CD4-positive, alpha-beta T cell treated with Interleukin-6 for 4 hours (primary cell): ENCODE results near the gene PTF1A.

ENCODE experiments used
- DNase-seq: peaks from one replicate; pipeline ENCODE4 v3.0.0-alpha.2; 2020; ENCODE audit warnings: mixed read lengths

PTF1A gene, protein sequence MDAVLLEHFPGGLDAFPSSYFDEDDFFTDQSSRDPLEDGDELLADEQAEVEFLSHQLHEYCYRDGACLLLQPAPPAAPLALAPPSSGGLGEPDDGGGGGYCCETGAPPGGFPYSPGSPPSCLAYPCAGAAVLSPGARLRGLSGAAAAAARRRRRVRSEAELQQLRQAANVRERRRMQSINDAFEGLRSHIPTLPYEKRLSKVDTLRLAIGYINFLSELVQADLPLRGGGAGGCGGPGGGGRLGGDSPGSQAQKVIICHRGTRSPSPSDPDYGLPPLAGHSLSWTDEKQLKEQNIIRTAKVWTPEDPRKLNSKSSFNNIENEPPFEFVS

DNA sequence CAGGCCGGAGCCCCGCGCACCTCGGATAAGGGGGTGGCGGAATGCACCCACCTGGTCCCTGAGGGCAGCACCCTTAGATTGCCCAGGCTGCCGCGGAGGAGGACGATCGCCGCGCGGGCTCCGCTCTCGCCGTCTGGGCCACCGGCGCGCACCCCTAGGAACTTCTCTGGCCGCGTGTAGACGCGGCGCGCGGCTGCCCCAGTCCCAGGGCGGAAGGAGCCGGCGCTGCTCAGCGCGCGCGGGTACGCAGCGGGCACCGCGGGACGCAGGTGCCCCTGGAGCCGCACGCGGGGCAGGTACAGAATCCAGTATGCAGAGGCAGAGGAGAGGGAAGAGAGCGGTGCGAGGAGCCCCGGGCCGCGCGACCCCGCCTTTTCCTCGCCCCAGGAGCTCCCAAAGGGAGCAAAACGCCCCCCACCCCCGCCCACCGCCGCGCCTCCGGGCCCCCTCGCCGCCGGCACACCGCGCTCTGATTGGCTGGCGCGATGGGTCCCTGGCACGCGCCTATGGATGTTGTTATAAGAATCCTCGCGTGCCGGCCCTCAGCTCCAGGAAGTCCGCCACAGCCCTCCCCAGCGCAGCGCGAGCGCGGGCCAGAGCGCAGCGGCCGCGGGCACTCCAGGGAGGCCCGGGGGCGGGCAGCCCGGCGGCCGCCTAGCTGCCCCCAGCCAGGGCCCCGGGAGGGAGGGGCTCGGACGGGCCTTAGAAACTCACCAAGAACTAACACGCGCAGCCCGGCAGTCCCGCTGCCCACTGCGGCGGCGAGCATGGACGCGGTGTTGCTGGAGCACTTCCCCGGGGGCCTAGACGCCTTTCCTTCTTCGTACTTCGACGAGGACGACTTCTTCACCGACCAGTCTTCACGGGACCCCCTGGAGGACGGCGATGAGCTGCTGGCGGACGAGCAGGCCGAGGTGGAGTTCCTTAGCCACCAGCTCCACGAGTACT, at the start of gene PTF1A:
TSS of gene PTF1A (plus strand) at position 549 of the 948 bp plus-strand sequence. CDS start at position 768, 219 bp downstream.
- DNase-seq: no peak

DNA sequence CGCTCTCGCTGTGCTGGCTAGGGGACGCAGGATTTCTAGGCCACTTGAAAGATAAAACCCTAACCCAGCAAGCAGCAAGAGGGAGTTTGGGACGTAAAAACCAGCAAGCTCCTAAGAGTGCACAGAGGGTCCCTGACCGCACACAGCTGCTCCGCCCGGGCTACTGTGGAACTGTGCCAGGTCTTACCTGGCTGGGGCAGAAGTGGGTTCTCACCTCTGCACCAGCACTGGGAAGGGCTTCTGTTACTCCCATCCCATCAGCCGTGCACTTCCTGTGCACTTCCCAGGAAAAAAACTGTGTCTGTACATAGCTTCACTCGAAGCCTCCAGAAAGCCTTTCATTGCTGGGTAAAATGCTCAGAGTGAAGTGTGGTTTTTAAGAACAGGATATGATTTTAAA, 45.9 kb upstream of the PTF1A start:
- DNase-seq: no peak

- DNase-seq: no peak
Measured at GRCh38 chr10:23147035-23147434, 45.1 kb upstream of the PTF1A start.

- no peak for DNase-seq
Measured at GRCh38 chr10:23148214-23148613, 43.9 kb upstream of the PTF1A start.

GRCh38 chr10:23150091-23150490, 42.0 kb upstream of the PTF1A start:
- DNase-seq: no peak

DNA sequence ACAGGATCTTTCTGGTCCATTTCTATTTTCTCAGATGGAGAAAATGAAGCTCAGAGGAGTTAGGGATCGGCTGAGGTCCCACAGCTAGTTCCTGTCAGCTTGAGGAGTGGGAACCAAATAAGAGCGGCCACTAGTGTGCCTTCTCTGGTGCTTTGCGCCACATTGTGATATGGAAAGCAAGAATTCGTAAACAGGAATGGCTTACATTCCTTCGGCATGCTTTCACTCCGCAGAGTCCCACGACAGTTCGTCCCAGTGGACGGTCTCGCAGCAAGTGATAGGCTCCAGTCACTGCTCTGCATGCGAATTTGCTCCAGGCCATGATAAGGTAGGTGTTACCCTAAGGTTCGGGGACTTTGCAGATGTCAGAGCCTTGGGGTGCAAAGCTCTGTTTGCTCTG, 41.5 kb upstream of the PTF1A start:
- DNase-seq: no peak

- DNase-seq: no peak
Measured at GRCh38 chr10:23151071-23151470, 41.0 kb upstream of the PTF1A start.

- DNase-seq: no peak
Measured at GRCh38 chr10:23155169-23155568, 36.9 kb upstream of the PTF1A start.

DNA sequence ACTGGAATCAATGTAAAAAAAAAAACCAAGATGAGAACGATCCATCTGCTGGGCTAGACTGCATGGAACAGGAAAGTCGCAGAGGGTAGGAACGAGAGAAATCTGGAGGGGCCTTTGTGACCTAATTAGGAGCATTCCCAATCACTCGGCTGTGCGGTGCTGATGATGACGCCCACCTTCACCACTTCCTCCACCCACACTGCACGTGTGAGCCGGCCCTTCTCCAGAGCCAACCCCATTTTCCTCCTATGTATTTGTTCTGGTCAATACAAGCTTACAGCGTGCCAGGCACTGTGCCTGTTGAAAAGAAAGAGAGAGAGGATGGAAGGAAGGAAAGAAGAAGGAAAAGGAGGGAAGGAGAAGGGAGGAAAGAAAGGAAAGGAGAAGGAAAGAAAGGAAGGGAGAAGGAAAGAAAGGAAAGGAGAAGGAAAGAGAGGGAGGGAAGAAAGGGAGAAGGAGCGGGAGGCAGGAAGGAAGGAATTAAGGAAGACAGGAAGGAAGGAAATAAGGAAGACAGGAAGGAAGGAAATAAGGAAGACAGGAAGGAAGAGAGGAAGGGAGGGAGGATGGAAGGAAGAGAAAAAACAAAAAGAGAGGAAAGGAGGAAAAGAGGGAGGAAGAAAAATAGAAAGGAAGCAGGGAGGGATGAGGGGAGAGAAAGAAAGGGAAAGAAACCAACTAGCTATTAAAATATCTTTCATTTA, 35.5 kb upstream of the PTF1A start:
- DNase-seq: no peak

DNA sequence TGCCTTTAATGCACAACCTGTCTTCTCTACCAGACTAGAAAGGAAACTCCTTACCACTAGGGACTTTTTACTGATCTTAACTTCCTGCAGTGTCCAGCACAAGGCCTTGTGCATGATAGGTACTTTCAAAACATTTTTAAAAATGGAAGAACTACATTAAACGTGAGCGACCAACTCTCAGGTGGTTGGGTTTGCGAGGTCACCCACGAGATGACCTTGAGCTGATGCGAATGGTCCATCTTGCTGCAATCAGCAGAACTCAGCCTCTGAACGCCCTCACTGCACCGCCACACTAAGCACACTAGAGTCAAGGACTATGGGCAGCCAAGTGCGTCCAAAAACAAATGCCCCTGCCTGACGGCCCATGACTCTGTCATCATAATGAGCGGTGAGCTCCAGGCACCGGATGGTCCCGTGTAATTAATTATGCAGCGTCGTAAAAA, 34.9 kb upstream of the PTF1A start:
- DNase-seq: no peak

DNA sequence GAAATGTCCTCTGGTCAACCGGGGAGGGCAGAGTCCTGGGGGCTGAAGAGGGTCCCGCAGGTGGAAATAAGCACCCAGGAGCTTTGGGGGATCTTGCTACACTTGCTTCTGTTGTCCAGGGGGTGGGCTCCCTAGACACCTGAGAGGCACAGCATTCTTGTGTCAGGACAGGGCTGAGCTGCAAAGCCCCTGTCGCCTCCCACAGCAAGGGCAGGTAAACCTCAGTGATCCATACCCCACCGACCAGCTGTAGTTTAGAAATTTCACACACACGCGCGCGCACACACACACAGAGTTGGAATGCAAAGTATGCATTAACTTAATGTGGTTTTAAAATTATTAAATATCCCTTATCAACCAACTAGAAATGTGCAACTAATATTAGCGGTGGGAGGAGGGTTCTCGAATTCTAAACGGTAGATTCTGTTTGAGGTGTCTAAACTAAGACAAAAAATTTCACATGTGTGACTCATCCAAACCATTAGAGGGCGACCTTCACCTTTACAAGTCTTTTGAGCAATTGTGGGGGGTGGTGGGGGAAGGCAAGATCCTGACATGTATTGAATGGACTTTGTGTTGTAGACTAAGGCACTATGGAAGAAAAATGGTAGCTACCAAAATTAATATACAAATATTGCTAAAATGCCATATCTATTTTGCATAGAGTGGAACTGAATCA, 34.3 kb upstream of the PTF1A start:
- no peak for DNase-seq

DNA sequence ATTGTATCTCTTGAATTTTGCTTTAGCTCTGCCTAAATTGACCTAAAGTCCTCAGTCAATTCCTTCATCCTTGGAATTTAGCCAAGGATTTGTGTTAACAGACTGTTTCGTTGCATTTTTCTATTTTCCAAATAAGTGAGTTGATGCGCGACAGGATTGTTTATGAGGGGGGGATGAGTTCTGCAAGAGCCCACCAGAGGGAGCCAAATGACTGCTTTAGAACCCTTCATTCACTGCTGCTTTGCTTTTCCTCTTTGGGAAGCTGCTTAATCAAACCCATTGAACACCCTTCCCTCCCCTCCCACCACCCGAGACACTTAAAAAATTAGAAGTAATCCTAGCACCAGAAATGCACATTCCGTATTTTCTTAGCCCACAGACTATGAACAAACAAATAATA, 33.7 kb upstream of the PTF1A start:
- DNase-seq: peak; percentile 45

DNA sequence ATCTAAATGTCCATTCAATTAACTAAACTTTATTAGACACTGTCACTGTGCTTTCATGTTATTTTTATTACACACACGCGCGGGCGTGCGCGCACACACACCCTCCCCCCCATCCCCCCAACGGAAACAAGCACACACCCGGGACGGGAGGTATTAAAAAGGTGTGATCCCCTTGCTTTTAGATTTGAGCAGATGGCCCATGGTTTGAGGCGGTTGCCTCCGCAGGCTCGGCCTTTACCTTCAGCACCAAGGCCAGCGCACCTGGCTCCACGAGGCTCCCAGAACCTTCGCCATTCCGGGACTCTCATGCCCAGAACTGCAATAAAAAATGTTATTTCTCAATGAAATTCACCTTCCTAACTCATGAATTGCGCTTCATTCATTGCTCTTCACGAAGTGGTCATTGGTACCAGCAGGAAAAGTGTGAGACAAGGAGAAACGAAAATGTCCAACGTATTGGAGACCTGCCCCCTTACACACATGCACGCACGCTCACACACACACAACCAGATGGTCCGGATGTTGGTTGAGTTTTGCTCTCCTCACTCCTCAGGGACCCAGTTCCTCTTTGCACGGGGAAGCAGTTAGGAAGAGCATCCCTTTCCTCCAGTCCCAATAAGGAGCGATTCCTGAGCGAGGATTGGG, 20.8 kb upstream of the PTF1A start:
- DNase-seq: no peak

DNA sequence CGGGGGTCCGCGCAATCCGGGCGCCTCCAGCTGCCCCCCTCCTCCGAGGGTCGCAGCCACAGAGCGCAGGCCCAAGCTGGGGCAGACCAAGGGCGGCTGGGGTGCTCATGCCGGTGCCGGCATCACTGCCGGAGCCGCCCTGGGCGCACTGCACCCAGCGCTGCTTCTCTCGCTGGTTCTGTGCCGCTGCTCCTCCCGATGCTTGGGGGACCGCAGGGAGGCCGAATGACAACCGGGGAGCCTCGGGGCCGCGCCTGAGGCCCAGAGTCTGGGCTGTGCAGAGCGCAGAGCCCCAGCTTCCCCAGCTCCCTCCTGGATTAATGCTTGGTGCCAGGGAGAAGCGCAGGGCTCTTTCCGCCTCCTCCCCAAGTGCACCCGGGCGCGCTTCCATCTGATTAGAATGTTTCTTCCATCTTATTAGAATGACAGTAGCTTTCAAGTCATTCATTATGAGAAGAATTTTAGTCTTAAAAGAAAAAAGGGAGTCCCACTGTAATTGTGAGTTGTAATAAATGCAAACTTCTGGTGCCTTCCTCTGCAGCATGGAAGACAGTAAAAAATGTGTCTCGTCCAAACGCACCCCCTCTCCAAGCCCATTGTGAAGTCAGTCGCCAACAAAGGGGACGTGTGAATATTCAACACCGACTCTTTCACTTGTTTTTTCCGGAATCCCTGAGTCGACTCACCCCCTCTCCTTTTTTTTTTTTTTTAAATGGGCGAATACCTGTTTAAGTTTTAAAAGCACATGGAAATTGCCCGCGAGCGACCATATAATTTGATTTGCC, 19.5 kb upstream of the PTF1A start:
- no peak for DNase-seq

GRCh38 chr10:23173214-23174073, 18.7 kb upstream of the PTF1A start:
- DNase-seq: no peak

- DNase-seq: no peak
Measured at GRCh38 chr10:23174074-23174976, 17.8 kb upstream of the PTF1A start.

- DNase-seq: no peak
Measured at GRCh38 chr10:23174977-23175512, 17.1 kb upstream of the PTF1A start.

DNA sequence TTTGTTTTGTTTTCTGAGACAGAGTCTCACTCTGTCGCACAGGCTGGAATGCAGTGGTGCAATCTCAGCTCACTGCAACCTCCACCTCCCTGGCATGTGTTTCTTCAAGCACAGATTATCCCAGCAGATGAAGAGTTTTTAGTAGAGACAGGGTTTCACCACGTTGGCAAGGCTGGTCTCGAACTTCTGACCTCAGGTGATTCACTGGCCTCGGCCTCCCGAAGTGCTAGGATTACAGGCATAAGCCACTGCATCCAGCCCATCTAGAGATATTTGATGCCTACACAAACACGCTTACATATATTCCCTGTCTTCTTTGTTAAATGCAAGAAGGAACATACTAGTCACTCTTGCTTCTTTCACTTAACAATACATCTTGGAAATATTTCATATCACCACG, 5.9 kb upstream of the PTF1A start:
- no peak for DNase-seq

- no peak for DNase-seq
Measured at GRCh38 chr10:23186697-23187096, 5.4 kb upstream of the PTF1A start.
